GM21515 (cell line): ENCODE data around the gene SFN.

ENCODE experiments used
- ATAC-seq: cut with Tn5 transposase; IDR thresholded peaks from one replicate; pipeline ENCODE4 v1.9.1; 2021; ENCODE audit not compliant: unreplicated experiment

Gene SFN

DNA sequence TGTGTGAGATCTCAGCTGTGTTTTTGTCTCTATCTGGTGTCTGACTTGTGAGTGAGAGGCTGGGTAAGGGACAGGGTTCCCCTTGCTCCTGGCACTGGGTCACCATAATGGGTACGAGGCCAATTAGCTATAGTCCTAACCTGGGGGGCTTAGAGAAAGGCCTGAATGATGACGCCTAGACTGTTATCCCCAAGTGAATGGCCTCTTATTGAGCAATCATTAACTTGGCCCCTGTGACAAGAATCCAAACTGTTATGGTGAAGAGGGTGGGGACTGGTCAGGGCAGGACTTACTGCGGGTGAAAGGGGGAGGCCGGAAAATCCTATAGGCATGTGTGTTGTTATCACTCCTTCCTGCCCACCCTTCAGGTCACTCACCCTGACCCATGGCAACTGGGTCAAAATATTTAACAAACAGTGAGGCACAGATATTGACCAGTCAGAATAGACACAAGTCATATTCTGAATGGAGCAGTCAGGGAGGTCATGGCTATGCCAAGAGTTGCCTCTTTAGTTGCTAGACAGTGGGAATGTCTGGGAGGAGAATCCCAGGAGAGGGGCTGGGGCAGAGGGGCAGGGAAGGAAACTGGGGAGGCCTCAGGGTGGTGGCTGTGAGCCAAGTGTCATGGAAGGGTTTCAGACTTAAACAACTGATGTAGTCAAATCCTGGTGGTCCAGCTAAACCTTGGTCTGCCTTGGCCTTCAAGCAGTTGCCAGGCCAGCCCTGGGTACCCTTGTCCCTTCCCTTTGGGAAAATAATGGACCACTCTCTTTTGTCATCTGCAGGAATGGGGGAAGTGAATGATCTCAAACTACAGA is 47.6 kb downstream of the SFN start:
- ATAC-seq: no peak

GRCh38 chr1:26911399-26912146 is 48.6 kb downstream of the SFN start:
- no peak for ATAC-seq

- ATAC-seq: no peak
These were observed 49.2 kb downstream of the SFN start for GRCh38 chr1:26912147-26912490.

GRCh38 chr1:26913389-26913753 is 50.4 kb downstream of the SFN start:
- ATAC-seq: no peak
